Measurements from ENCODE around the gene WFDC12.

DNA sequence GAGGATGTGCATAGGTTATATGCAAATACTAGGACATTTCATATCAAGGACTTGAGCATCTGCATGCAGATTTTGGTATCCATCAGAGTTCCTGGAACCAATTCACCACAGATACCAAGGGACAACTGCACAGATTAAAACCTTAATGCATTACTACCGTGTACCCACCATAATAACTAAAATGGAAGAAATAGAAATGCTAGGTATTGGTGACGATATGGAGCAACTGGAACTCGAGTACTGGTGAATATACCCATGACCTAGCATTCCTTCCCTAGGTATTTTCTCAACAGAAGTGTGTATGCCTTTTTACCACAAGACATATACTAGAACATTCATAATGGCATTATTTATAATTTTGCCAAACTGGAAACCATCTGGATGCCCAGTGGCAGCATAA lies 41.8 kb downstream of the WFDC12 start:
- TF ChIP-seq, protein P1, sequence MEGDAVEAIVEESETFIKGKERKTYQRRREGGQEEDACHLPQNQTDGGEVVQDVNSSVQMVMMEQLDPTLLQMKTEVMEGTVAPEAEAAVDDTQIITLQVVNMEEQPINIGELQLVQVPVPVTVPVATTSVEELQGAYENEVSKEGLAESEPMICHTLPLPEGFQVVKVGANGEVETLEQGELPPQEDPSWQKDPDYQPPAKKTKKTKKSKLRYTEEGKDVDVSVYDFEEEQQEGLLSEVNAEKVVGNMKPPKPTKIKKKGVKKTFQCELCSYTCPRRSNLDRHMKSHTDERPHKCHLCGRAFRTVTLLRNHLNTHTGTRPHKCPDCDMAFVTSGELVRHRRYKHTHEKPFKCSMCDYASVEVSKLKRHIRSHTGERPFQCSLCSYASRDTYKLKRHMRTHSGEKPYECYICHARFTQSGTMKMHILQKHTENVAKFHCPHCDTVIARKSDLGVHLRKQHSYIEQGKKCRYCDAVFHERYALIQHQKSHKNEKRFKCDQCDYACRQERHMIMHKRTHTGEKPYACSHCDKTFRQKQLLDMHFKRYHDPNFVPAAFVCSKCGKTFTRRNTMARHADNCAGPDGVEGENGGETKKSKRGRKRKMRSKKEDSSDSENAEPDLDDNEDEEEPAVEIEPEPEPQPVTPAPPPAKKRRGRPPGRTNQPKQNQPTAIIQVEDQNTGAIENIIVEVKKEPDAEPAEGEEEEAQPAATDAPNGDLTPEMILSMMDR (IDR thresholded peaks at IDR 0.05), result no peak
- TF ChIP-seq POLR2A (IDR thresholded peaks at IDR 0.05), result no peak
